SK-N-SH (cell line): ENCODE data around the gene CNPY4. TPM values are rescaled to one million over a fixed set of nuclear protein-coding genes. Genes with fewer than 3 reads are reported as not detected.

ENCODE experiments used
- CTCF ChIA-PET: fragments of 300-600, 350-600 bp; formaldehyde crosslinking; extraction: SDS; loops from one replicate; lab custom pipeline; 2021; lab: Yijun Ruan, JAX
- POLR2A ChIA-PET: fragments of 350-600 bp; sonication (Branson Sonifier 250); formaldehyde crosslinking; extraction: SDS; loops from one replicate; lab custom pipeline; 2020; ENCODE audit warnings: antibody characterized with exemption, inconsistent platforms; lab: Yijun Ruan, JAX
- DNase-seq: peaks from one replicate; pipeline ENCODE4 v3.0.0; 2012
- H2AFZ ChIP-seq: fragments of 200-600 bp; sonication (generic); 2 replicates; pipeline ENCODE4 v1.8.1; 2016; ENCODE audit warnings: antibody characterized with exemption, mild to moderate bottlenecking, low read depth
- H3F3A ChIP-seq: fragments of 200-600 bp; sonication (generic); replicated peaks from 2 replicates; pipeline ENCODE3; 2016; ENCODE audit warnings: antibody characterized with exemption, mild to moderate bottlenecking; ENCODE audit not compliant: insufficient read depth
- H3K27ac ChIP-seq, 2 experiments: fragments of 200-500 bp in 1 of 2; fragments of 200-600 bp in 1 of 2; sonication (Bioruptor generic) in 1 of 2; sonication (generic), shearing (Covaris generic) in 1 of 2; 2 replicates each; pipeline versions ENCODE4 v1.5.1 to v1.6.1; 2014 to 2016; ENCODE audit warnings: low read depth in 2 of 2, inconsistent platforms in 1 of 2, low read length in 1 of 2, mild to moderate bottlenecking in 1 of 2, mixed read lengths in 1 of 2
- H3K27me3 ChIP-seq: fragments of 200-600 bp; sonication (generic), shearing (Covaris generic); 2 replicates; pipeline ENCODE4 v1.6.1; 2016; ENCODE audit warnings: mixed run types; ENCODE audit not compliant: insufficient read depth
- H3K36me3 ChIP-seq, 2 experiments: fragments of 200-500 bp in 1 of 2; fragments of 200-600 bp in 1 of 2; sonication (Bioruptor generic) in 1 of 2; sonication (generic) in 1 of 2; replicated peaks in 1 of 2; 2 replicates each; pipeline versions ENCODE3 to v1.5.1; 2014 to 2016; ENCODE audit warnings: low read length in 1 of 2, mild to moderate bottlenecking in 1 of 2; ENCODE audit not compliant: insufficient read depth in 2 of 2, control insufficient read depth in 1 of 2
- H3K4me1 ChIP-seq, 2 experiments: fragments of 200-500 bp in 1 of 2; fragments of 200-600 bp in 1 of 2; sonication (Bioruptor generic) in 1 of 2; sonication (generic), shearing (Covaris generic) in 1 of 2; 2 replicates each; pipeline versions ENCODE4 v1.5.1 to v1.6.1; 2014 to 2016; ENCODE audit warnings: low read depth in 1 of 2, low read length in 1 of 2, mixed run types in 1 of 2; ENCODE audit not compliant: insufficient read depth in 2 of 2, control insufficient read depth in 1 of 2
- H3K4me2 ChIP-seq: fragments of 200-600 bp; sonication (generic), shearing (Covaris generic); 2 replicates; pipeline ENCODE4 v1.6.1; 2017; ENCODE audit warnings: mixed run types
- H3K4me3 ChIP-seq, 2 experiments: fragments of 200-500 bp in 1 of 2; fragments of 200-600 bp in 1 of 2; sonication (Bioruptor generic) in 1 of 2; sonication (generic), shearing (Covaris generic) in 1 of 2; 2 replicates each; pipeline versions ENCODE4 v1.5.1 to v1.8.1; 2014 to 2016; ENCODE audit warnings: low read depth in 2 of 2, inconsistent platforms in 1 of 2, low read length in 1 of 2, mild to moderate bottlenecking in 1 of 2, mixed read lengths in 1 of 2, moderate library complexity in 1 of 2
- H3K79me2 ChIP-seq: fragments of 200-600 bp; sonication (generic); 2 replicates; pipeline ENCODE4 v1.8.1; 2017; ENCODE audit warnings: mild to moderate bottlenecking; ENCODE audit not compliant: insufficient read depth
- H3K9ac ChIP-seq: fragments of 200-600 bp; sonication (generic); 2 replicates; pipeline ENCODE4 v1.6.1; 2017; ENCODE audit warnings: mixed run types
- H3K9me2 ChIP-seq: fragments of 200-600 bp; sonication (generic); 2 replicates; pipeline ENCODE4 v1.6.1; 2017; ENCODE audit warnings: mixed run types
- H3K9me3 ChIP-seq: fragments of 200-600 bp; sonication (generic); 2 replicates; pipeline ENCODE4 v1.6.1; 2017; ENCODE audit warnings: mixed run types, mild to moderate bottlenecking, moderate library complexity
- H4K20me1 ChIP-seq: fragments of 200-600 bp; sonication (generic); 2 replicates; pipeline ENCODE4 v1.6.1; 2017; ENCODE audit warnings: mild to moderate bottlenecking, mixed run types; ENCODE audit not compliant: insufficient read depth
- CHD2 ChIP-seq: fragments of 150-350 bp; IDR thresholded peaks from 2 replicates; pipeline ENCODE4 v1.6.1; 2018; ENCODE audit warnings: low read length; ENCODE audit not compliant: partially characterized antibody
- CTCF ChIP-seq: fragments of 200-600 bp; sonication (generic); IDR thresholded peaks from 2 replicates; pipeline ENCODE4 v1.6.1; 2017; ENCODE audit warnings: antibody characterized with exemption, mild to moderate bottlenecking, moderate library complexity
- ELF1 ChIP-seq: IDR thresholded peaks from 2 replicates; pipeline ENCODE4 v1.4.0; 2012
- EP300 ChIP-seq, 2 experiments: IDR thresholded peaks; 2 replicates each; pipeline versions ENCODE4 v1.4.0 to v1.6.1; 2012; ENCODE audit warnings: borderline replicate concordance in 1 of 2, low read depth in 1 of 2, low read length in 1 of 2
- EZH2phosphoT487 ChIP-seq: fragments of 200-600 bp; sonication (generic); IDR thresholded peaks from 2 replicates; pipeline ENCODE4 v1.6.1; 2017; ENCODE audit warnings: low read depth, mixed run types, mild to moderate bottlenecking, antibody characterized with exemption, moderate library complexity, borderline replicate concordance
- GATA2 ChIP-seq: sonication (generic); formaldehyde crosslinking; IDR thresholded peaks from 2 replicates; pipeline ENCODE4 v1.5.0; 2020; ENCODE audit warnings: mild to moderate bottlenecking, missing genetic modification reagents
- JUND ChIP-seq: IDR thresholded peaks from 2 replicates; pipeline ENCODE4 v1.4.0; 2012
- MEF2A ChIP-seq: IDR thresholded peaks from 2 replicates; pipeline ENCODE4 v1.4.0; 2012; ENCODE audit warnings: low read depth, borderline replicate concordance
- PBX3 ChIP-seq: IDR thresholded peaks from 2 replicates; pipeline ENCODE4; 2012
- REST ChIP-seq: IDR thresholded peaks from 2 replicates; pipeline ENCODE4 v1.6.1; 2012; ENCODE audit warnings: mild to moderate bottlenecking, low read depth, low read length, moderate library complexity
- SMC3 ChIP-seq: IDR thresholded peaks from 2 replicates; pipeline ENCODE4 v1.6.1; 2012; ENCODE audit warnings: low read depth, low read length, improper control_type of control experiment
- TAF1 ChIP-seq: IDR thresholded peaks from 2 replicates; pipeline ENCODE4 v1.6.1; 2012; ENCODE audit warnings: low read depth, mild to moderate bottlenecking, low read length, moderate library complexity, borderline replicate concordance
- TEAD4 ChIP-seq: IDR thresholded peaks from 2 replicates; pipeline ENCODE4 v1.4.0; 2012; ENCODE audit warnings: mild to moderate bottlenecking, borderline replicate concordance; ENCODE audit not compliant: insufficient read depth
- USF1 ChIP-seq: IDR thresholded peaks from 2 replicates; pipeline ENCODE4 v1.4.0; 2012; ENCODE audit warnings: low read depth, borderline replicate concordance
- YY1 ChIP-seq: IDR thresholded peaks from 2 replicates; pipeline ENCODE4 v1.4.0; 2012; ENCODE audit warnings: low read depth, mild to moderate bottlenecking
- WGBS: methylation state at CpG from one replicate; pipeline ENCODE4 v1.1.6; 2017; ENCODE audit warnings: low lambda C conversion rate; 5-methylcytosine and 5-hydroxymethylcytosine counted together
- polyA plus RNA-seq, 3 experiments: library from polyadenylated mRNA; depleted of rRNA; stranded (reverse); fragments of >200 nt; gene quantifications; 2 replicates each; pipeline ENCODE4 v1.2.3, GENCODE V29; 2012

CNPY4 gene
- polyA plus RNA-seq, 1 of the 3 experiments (the other 2 are of a cell fraction): 52.0 TPM

- no peaks in the 10 kb centered on the region for H3K4me1 ChIP-seq
- ChIA-PET CTCF (interaction anchor here (1.1 to 7.2 kb wide), 3 partner anchors 9 to 20 kb away, joined by 3 to 42 read pairs (median 8); partner anchors contain the start of genes AP4M1 and MCM7), POLR2A (interaction anchor here (6.9 kb wide), 1 partner anchor 10 kb away, joined by 32 read pairs; the partner anchor contains the start of genes AP4M1 and MCM7)
- no peak overlapping the region for H2AFZ ChIP-seq
- no peak overlapping the region for H3K9ac ChIP-seq
- no peaks in the 10 kb centered on the region for H4K20me1 ChIP-seq
- WGBS: 89% methylated on average over 7 of the region's 7 CpGs
- no peak overlapping the region for H3K4me2 ChIP-seq
- no peak for TF ChIP-seq CTCF
- no peak for TF ChIP-seq EZH2phosphoT487
- no peak for TF ChIP-seq USF1
- TF ChIP-seq EP300 (IDR thresholded peaks at IDR 0.05; ENCODE audit: borderline replicate concordance in 1 of 2, low read depth in 1 of 2, low read length in 1 of 2): no peak
- TF ChIP-seq TAF1: no peak
- no peak for TF ChIP-seq PBX3
- TF ChIP-seq JUND: no peak
- TF ChIP-seq TEAD4: no peak
- H3K9me3 ChIP-seq: no peaks in the 10 kb centered on the region
- H3K9me2 ChIP-seq: no peaks in the 10 kb centered on the region
- DNase-seq: peak; percentile 12
- peaks cover 27 to 56% of the 10 kb centered on the region in 2 experiments for H3K36me3 ChIP-seq
- H3F3A ChIP-seq: peaks cover 25% of the 10 kb centered on the region
- H3K27ac ChIP-seq: no peak overlapping the region
- H3K4me3 ChIP-seq: no peak overlapping the region
- H3K27me3 ChIP-seq: no peaks in the 10 kb centered on the region
- H3K79me2 ChIP-seq: no peaks in the 10 kb centered on the region
These were observed 8.3 kb upstream of the CNPY4 start for GRCh38 chr7:100111156-100111555.

GRCh38 chr7:100111914-100112313 is 7.5 kb upstream of the CNPY4 start:
- POLR2A ChIA-PET: interaction anchor here (6.9 kb wide), 1 partner anchor 11 kb away, joined by 32 read pairs; the partner anchor contains the start of genes AP4M1 and MCM7
- CTCF ChIA-PET: interaction anchor here (1.1 to 7.2 kb wide), 3 partner anchors 8 to 20 kb away, joined by 3 to 42 read pairs (median 8); partner anchors contain the start of genes AP4M1 and MCM7
- Histone ChIP-seq H3K27ac (no peak overlapping the region), H3F3A (peaks cover 21% of the 10 kb centered on the region), H3K9ac (no peak overlapping the region), H4K20me1 (no peaks in the 10 kb centered on the region), H2AFZ (no peak overlapping the region), H3K79me2 (no peaks in the 10 kb centered on the region), H3K9me3 (no peaks in the 10 kb centered on the region), H3K4me2 (no peak overlapping the region), H3K27me3 (no peaks in the 10 kb centered on the region), H3K9me2 (no peaks in the 10 kb centered on the region), H3K36me3 (peaks cover 21 to 58% of the 10 kb centered on the region in 2 experiments), H3K4me1 (no peaks in the 10 kb centered on the region), H3K4me3 (no peak overlapping the region)
- WGBS: 89% methylated on average over 13 of the region's 13 CpGs
- peak; percentile 38 for DNase-seq
- TF ChIP-seq ELF1 (no peak), YY1 (no peak), CHD2 (no peak), SMC3 (no peak), PBX3 (no peak), EP300 (IDR thresholded peaks at IDR 0.05; ENCODE audit: borderline replicate concordance in 1 of 2, low read depth in 1 of 2, low read length in 1 of 2) (no peak), REST (no peak), GATA2 (no peak), MEF2A (no peak)
